HEK293 (cell line): ENCODE data around the gene LDLRAD4.

Source experiments
- CTCF ChIP-seq: fragments of 450-650 bp; formaldehyde crosslinking; IDR thresholded peaks from 2 replicates; pipeline ENCODE4 v1.5.1; 2016; ENCODE audit warnings: missing biosample characterization, missing genetic modification characterization
- MZF1 ChIP-seq: fragments of 450-650 bp; formaldehyde crosslinking; IDR thresholded peaks from 2 replicates; pipeline ENCODE4 v1.5.1; 2017; ENCODE audit warnings: missing biosample characterization, missing genetic modification characterization, borderline replicate concordance
- TSHZ1 ChIP-seq: fragments of 450-650 bp; formaldehyde crosslinking; IDR thresholded peaks from 2 replicates; pipeline ENCODE4 v1.5.1; 2016; ENCODE audit warnings: missing biosample characterization, missing genetic modification characterization, borderline replicate concordance
- ZBTB49 ChIP-seq: fragments of 450-650 bp; formaldehyde crosslinking; IDR thresholded peaks from 2 replicates; pipeline ENCODE4 v1.5.1; 2016; ENCODE audit warnings: missing biosample characterization, missing genetic modification characterization, low read depth
- ZNF174 ChIP-seq: fragments of 450-650 bp; formaldehyde crosslinking; IDR thresholded peaks from 2 replicates; pipeline ENCODE4 v1.5.0; 2017; ENCODE audit warnings: missing biosample characterization, mild to moderate bottlenecking, missing genetic modification characterization
- ZNF274 ChIP-seq, 2 experiments: fragments of 200-500 bp in 1 of 2; fragments of 450-650 bp in 1 of 2; sonication (Bioruptor generic) in 1 of 2; formaldehyde crosslinking in 1 of 2; IDR thresholded peaks; 2 replicates each; pipeline versions ENCODE4 v1.5.1 to v1.6.1; 2014 to 2016; ENCODE audit warnings: borderline replicate concordance in 1 of 2, inconsistent platforms in 1 of 2, low read length in 1 of 2, missing biosample characterization in 1 of 2, missing genetic modification characterization in 1 of 2
- ZNF354C ChIP-seq: fragments of 450-650 bp; formaldehyde crosslinking; IDR thresholded peaks from 2 replicates; pipeline ENCODE4 v1.5.1; 2016; ENCODE audit warnings: missing biosample characterization, missing genetic modification characterization, low read depth, borderline replicate concordance
- ZNF658 ChIP-seq: fragments of 450-650 bp; formaldehyde crosslinking; IDR thresholded peaks from 2 replicates; pipeline ENCODE4; 2016; ENCODE audit warnings: missing biosample characterization, missing genetic modification characterization
- ZNF785 ChIP-seq: fragments of 450-650 bp; formaldehyde crosslinking; IDR thresholded peaks from 2 replicates; pipeline ENCODE4 v1.5.1; 2016; ENCODE audit warnings: missing biosample characterization, missing genetic modification characterization

- TF ChIP-seq TSHZ1: no peak
- TF ChIP-seq ZNF174 (tag by site-specific recombination): no peak
- no peak for TF ChIP-seq ZNF785 (tag by site-specific recombination)
- TF ChIP-seq ZNF274 (IDR thresholded peaks at IDR 0.05; ENCODE audit: low read length): no peak
- no peak for TF ChIP-seq ZNF274 (tag by site-specific recombination; IDR thresholded peaks at IDR 0.05; ENCODE audit: borderline replicate concordance)
- TF ChIP-seq ZBTB49: no peak
- no peak for TF ChIP-seq CTCF (tag by site-specific recombination)
- TF ChIP-seq ZNF354C (tag by site-specific recombination): no peak
- no peak for TF ChIP-seq ZNF658
- TF ChIP-seq MZF1 (tag by site-specific recombination): no peak
Measured at GRCh38 chr18:13246121-13246520, 27.6 kb downstream of the LDLRAD4 start.
